ENCODE measurements around the gene VPS54. TPM values are rescaled to one million over a fixed set of nuclear protein-coding genes. Genes with fewer than 3 reads are reported as not detected.
A peak's percentile ranks its signal among the peaks of the same experiment; 100 is the strongest.
"Not testable (repeated sequence)": the region's sequence is repeated elsewhere in the genome, so short reads cannot be mapped to it uniquely, and the experiment has no call there.

VPS54 gene
- total RNA-seq, 1 donor from 2014 or later, result 15.3 TPM

GRCh38 chr2:64001382-64002101 lies 17.7 kb downstream of the VPS54 start:
- no peak for DNase-seq (ENCODE audit: low read depth)
- H3K4me3 ChIP-seq (ENCODE audit: low read depth, low read length), result no peak overlapping the region
- no peak for TF ChIP-seq CTCF (conservative IDR thresholded peaks at IDR 0.05; ENCODE audit: low read depth, low read length)

GRCh38 chr2:64000630-64001381 lies 18.4 kb downstream of the VPS54 start:
- H3K4me3 ChIP-seq (ENCODE audit: low read depth, low read length), result no peak overlapping the region
- TF ChIP-seq CTCF (conservative IDR thresholded peaks at IDR 0.05; ENCODE audit: low read depth, low read length), result peak; percentile 28
- DNase-seq (ENCODE audit: low read depth), result no peak

DNA sequence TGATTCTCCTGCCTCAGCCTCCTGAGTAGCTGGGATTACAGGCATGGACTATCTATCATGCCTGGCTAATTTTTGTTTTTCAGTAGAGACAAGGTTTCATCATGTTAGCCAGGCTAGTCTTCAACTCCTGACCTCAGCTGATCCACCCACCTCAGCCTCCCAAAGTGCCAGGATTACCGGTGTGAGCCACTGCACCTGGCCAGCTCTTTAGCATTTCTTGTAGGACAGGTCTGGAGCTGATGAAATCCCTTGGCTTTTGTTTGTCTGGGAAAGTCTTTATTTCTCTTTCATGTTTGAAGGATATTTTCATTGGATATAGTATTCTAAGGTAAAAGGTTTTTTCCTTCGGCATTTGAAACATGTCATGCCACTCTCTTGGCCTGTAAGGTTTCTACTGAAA lies 20.2 kb downstream of the VPS54 start:
- no peak for TF ChIP-seq CTCF (conservative IDR thresholded peaks at IDR 0.05; ENCODE audit: low read depth, low read length)
- H3K4me3 ChIP-seq (ENCODE audit: low read depth, low read length), result no peak overlapping the region
- no peak for DNase-seq (ENCODE audit: low read depth)

DNA sequence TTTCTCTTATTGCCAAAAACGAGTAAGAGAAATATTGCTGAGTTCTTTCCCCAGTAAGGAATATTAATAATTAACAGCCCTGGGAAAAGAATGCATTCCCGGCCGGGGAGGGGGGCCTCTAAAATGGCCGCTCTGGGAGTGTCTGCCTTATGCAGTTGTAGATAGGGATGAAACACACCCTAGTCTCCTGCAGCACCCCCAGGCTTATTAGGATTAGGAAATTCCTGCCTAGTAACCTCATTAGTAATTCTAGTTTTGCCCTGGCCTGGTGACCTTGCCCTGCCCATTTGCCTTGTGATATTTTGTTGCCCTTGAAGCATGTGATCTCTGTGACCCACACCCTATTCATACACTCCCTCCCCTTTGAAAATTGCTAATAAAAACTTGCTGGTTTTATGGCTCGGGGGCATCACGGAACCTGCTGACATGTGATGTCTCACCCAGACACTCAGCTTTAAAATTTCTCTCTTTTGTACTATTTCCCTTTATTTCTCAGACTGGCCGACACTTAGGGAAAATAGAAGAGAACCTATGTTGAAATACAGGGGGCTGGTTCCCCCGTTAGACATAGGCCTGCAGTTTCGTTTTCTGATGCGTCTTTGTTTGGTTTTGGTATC lies 22.5 kb downstream of the VPS54 start:
- not testable (repeated sequence) for H3K4me3 ChIP-seq (ENCODE audit: low read depth, low read length); DNase-seq (ENCODE audit: low read depth)

DNA sequence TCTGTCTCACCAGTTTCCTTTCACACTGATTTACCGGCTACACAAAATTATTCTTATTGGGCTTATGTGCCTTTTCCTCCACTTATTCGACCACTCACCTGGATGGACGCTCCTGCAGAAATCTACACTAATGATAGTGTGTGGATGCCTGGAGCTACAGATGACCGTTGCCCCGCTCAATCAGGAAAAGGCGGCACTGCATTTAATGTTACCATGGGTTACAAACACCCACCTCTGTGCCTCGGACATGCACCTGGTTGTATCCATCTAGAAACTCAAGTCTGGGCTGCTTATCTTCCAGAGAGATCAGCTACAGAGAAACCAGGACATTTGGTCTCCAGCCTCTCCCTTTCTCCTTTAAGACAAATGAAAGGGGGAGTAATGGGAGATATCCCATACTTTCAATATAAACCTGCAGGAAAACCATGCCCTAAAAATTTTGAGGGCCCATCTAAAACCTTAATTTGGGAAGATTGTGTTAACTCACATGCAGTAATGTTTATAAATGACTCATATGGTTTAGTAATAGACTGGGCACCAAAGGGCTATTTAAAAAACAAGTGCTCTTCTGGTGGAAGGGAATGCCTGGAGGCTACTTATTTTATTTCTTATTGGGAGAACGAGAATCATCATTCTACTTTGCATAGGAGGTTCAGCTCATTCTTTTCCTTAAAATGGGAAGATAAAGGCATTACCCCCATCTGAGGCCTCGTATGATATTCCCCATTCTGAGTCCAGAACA lies 24.7 kb downstream of the VPS54 start:
- not testable (repeated sequence) for H3K4me3 ChIP-seq (ENCODE audit: low read depth, low read length); DNase-seq (ENCODE audit: low read depth)

GRCh38 chr2:63993871-63994270 lies 25.4 kb downstream of the VPS54 start:
- no peak for TF ChIP-seq CTCF (conservative IDR thresholded peaks at IDR 0.05; ENCODE audit: low read depth, low read length)
- no peak overlapping the region for H3K4me3 ChIP-seq (ENCODE audit: low read depth, low read length)
- no peak for DNase-seq (ENCODE audit: low read depth)

- not testable (repeated sequence) for H3K4me3 ChIP-seq (ENCODE audit: low read depth, low read length)
Measured at GRCh38 chr2:63993130-63993584, 26.1 kb downstream of the VPS54 start.

DNA sequence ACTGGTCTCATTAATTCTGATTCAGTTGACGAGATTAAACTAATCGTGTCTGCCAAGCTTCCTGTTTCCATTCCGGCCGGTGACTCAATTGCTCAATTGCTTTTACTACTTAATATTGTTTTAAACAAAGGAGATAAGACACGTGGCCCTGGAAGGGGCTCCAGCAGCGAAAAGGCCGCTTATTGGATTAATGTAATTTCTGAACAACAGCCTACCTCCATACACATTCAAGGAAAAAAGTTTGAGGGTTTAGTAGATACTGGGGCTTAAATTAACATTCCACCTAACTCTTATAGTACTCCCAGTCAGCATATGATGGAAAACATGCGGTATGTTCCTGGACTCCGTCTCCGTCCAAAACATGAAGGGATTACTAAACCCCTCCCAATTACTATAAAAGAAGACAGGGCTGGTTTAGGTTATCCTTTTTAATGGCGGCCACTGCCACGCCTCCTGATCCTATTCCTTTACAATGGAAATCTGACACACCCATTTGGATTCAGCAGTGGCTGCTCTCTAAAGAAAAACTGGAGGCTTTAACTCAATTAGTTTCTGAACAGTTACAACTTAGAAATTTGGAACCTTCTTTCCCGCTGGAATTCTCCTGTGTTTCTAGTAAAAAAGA lies 27.1 kb downstream of the VPS54 start:
- H3K4me3 ChIP-seq (ENCODE audit: low read depth, low read length), result no peak overlapping the region
- no peak for TF ChIP-seq CTCF (conservative IDR thresholded peaks at IDR 0.05; ENCODE audit: low read depth, low read length)
- no peak for DNase-seq (ENCODE audit: low read depth)

More at GRCh38 chr2:63993130-63993584, 26.1 kb downstream of the VPS54 start:
- DNase-seq (ENCODE audit: low read depth), result not testable (repeated sequence)

- DNase-seq (ENCODE audit: low read depth), result not testable (repeated sequence)
Measured at GRCh38 chr2:63991173-63991999, 27.8 kb downstream of the VPS54 start.

More at GRCh38 chr2:63991173-63991999, 27.8 kb downstream of the VPS54 start:
- H3K4me3 ChIP-seq (ENCODE audit: low read depth, low read length), result not testable (repeated sequence)
